Progenitor cell of endocrine pancreas (in vitro differentiated cells): ENCODE data around the gene C3orf49. TPM values are rescaled to one million over a fixed set of nuclear protein-coding genes. Genes with fewer than 3 reads are reported as not detected.

Experiments used
- DNase-seq: peaks from one replicate; pipeline ENCODE4 v3.0.0; 2021; ENCODE audit warnings: low spot score; ENCODE audit not compliant: unreplicated experiment
- H3K27ac Mint-ChIP-seq: 2 replicates; pipeline ENCODE4 v1.8.0; 2021; ENCODE audit warnings: mild to moderate bottlenecking, moderate library complexity, mixed read lengths
- H3K27me3 Mint-ChIP-seq: 2 replicates; pipeline ENCODE4 v1.8.0; 2021; ENCODE audit warnings: mixed read lengths
- H3K36me3 Mint-ChIP-seq: 2 replicates; pipeline ENCODE4 v1.8.0; 2022; ENCODE audit warnings: mixed read lengths; ENCODE audit not compliant: insufficient read depth
- H3K4me1 Mint-ChIP-seq: 2 replicates; pipeline ENCODE4 v1.8.0; 2021; ENCODE audit warnings: low read depth, mixed read lengths
- H3K4me3 Mint-ChIP-seq: 2 replicates; pipeline ENCODE4 v1.8.0; 2021; ENCODE audit warnings: low read depth, mild to moderate bottlenecking, moderate library complexity, mixed read lengths
- H3K9me3 Mint-ChIP-seq: 2 replicates; pipeline ENCODE4 v1.8.0; 2021; ENCODE audit warnings: low read depth, mixed read lengths
- total RNA-seq: library from RNA; stranded (reverse); gene quantifications from 2 replicates; pipeline ENCODE4 v1.2.1, GENCODE V29; 2021
- TF ChIP-seq, protein P1 (sequence below): fragments of 200-600 bp; sonication (generic); IDR thresholded peaks from one replicate; pipeline ENCODE4 v1.5.0; 2021; ENCODE audit warnings: antibody characterized with exemption, mild to moderate bottlenecking; ENCODE audit not compliant: unreplicated experiment

The C3orf49 gene
- total RNA-seq, 1 donor from 2014 or later = not detected

DNA sequence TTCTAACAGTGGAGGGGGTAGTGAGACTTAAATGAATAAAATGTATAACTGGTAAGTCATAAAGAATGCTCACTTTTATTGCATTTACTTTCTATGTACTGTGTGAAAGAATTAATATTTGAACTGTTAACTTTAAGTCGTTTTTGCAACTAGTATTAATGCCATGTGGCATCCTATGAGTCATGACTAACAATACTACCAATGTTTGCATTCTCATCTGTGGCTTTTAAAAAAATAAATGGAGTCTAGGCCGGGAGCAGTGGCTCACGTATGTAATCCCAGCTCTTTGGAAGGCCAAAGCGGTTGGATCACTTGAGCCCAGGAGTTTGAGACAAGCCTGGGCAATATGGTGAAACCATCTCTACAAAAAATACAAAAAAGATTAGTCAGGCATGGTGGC lies 5.2 kb downstream of the C3orf49 start:
- no peaks in the 10 kb centered on the region for H3K9me3 Mint-ChIP-seq
- no peaks in the 10 kb centered on the region for H3K27me3 Mint-ChIP-seq
- DNase-seq = no peak
- no peak overlapping the region for H3K4me3 Mint-ChIP-seq
- H3K4me1 Mint-ChIP-seq = no peaks in the 10 kb centered on the region
- no peak overlapping the region for H3K27ac Mint-ChIP-seq
- TF ChIP-seq, protein P1, sequence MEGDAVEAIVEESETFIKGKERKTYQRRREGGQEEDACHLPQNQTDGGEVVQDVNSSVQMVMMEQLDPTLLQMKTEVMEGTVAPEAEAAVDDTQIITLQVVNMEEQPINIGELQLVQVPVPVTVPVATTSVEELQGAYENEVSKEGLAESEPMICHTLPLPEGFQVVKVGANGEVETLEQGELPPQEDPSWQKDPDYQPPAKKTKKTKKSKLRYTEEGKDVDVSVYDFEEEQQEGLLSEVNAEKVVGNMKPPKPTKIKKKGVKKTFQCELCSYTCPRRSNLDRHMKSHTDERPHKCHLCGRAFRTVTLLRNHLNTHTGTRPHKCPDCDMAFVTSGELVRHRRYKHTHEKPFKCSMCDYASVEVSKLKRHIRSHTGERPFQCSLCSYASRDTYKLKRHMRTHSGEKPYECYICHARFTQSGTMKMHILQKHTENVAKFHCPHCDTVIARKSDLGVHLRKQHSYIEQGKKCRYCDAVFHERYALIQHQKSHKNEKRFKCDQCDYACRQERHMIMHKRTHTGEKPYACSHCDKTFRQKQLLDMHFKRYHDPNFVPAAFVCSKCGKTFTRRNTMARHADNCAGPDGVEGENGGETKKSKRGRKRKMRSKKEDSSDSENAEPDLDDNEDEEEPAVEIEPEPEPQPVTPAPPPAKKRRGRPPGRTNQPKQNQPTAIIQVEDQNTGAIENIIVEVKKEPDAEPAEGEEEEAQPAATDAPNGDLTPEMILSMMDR = no peak
- peaks cover 6% of the 10 kb centered on the region for H3K36me3 Mint-ChIP-seq

DNA sequence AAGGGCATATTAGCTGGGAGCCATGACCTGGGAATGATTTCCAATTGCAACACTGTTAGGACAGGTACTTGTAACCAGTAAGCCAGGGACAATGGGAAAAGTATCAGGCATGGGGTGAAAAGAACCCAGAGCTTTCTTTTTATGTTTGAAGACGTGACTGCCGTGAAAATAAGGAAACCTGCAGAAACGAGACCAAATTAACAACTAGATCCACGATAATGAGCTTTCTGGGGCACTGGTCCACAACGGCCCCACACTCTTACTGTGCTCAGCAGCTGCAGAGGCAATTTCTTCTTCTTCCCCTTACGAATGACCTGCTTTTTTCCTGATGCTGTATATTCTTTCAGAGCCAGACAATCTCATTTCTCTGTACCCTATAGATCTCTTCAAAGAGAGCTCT lies 11.4 kb downstream of the C3orf49 start:
- DNase-seq = no peak
- H3K27ac Mint-ChIP-seq = no peak overlapping the region

DNA sequence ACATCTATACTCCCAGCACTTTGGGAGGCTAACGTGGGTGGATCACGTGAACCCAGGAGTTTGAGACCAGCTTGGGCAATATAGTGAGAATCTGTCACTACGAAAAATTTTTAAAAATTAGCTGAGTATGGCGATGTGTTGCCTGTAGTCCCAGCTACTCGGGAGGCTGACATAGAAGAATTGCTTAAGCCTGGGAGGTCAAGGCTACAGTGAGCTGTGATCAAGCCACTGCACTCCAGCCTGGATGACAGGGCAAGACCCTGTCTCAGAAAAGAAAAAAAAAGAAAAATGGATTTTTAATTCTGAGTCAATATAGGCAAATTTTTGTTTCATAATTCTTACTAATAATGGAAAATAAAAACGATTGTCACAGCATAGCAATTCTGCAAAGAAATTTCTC lies 13.3 kb downstream of the C3orf49 start:
- DNase-seq = no peak
- no peaks in the 10 kb centered on the region for H3K27me3 Mint-ChIP-seq
- TF ChIP-seq, protein P1 = no peak
- no peak overlapping the region for H3K27ac Mint-ChIP-seq
- H3K36me3 Mint-ChIP-seq = peaks cover 18% of the 10 kb centered on the region
- no peak overlapping the region for H3K4me3 Mint-ChIP-seq
- H3K4me1 Mint-ChIP-seq = no peaks in the 10 kb centered on the region
- no peaks in the 10 kb centered on the region for H3K9me3 Mint-ChIP-seq

More for the DNA sequence above, 11.4 kb downstream of the C3orf49 start:
- no peaks in the 10 kb centered on the region for H3K4me1 Mint-ChIP-seq
- H3K36me3 Mint-ChIP-seq = peaks cover 20% of the 10 kb centered on the region
- no peaks in the 10 kb centered on the region for H3K27me3 Mint-ChIP-seq
- H3K9me3 Mint-ChIP-seq = no peaks in the 10 kb centered on the region
- TF ChIP-seq, protein P1 = no peak
- H3K4me3 Mint-ChIP-seq = no peak overlapping the region

DNA sequence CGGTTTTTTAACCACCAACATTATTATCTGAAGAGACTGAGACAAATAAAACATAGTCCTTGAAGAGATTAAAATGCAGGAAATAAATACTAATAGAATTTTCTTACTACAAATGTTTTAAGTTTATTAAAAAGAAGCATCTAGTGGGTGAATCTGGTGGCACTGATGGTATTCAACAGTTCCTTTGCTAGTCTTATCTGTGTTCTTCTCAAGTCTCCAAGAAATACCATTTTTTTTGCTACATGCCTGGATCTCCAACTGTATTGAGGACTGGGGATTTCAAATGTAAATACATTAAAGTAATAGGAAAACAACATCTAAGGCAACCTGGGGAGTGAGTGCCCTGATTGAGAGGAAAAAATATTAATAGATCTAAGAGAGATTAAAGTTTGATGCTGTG lies 22.6 kb downstream of the C3orf49 start:
- Mint-ChIP-seq H3K27me3 (no peaks in the 10 kb centered on the region), H3K27ac (no peak overlapping the region), H3K36me3 (peaks cover 8% of the 10 kb centered on the region), H3K9me3 (peaks cover 8% of the 10 kb centered on the region), H3K4me3 (no peak overlapping the region), H3K4me1 (no peaks in the 10 kb centered on the region)
- no peak for DNase-seq
- TF ChIP-seq, protein P1 = no peak

DNA sequence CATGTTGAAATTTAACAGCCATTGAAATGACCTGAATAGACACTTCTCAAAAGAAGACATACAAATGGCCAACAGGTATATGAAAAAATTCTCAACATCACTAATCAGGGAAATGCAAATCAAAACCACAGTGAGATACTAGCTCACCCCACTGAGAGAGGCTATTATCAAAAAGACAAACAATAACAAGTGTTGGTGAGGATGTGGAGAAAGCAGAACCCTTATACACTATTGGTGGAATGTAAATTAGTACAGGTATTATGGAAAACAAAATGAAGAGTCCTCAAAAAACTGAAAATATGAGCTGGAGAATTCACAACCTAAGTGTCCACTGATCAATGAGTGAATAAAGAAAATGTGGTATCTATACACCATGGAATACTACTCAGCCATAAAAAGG lies 23.0 kb downstream of the C3orf49 start:
- H3K36me3 Mint-ChIP-seq = peaks cover 8% of the 10 kb centered on the region
- no peak overlapping the region for H3K27ac Mint-ChIP-seq
- H3K27me3 Mint-ChIP-seq = no peaks in the 10 kb centered on the region
- TF ChIP-seq, protein P1 = no peak
- H3K4me3 Mint-ChIP-seq = no peak overlapping the region
- no peak for DNase-seq
- peaks cover 8% of the 10 kb centered on the region for H3K9me3 Mint-ChIP-seq
- no peaks in the 10 kb centered on the region for H3K4me1 Mint-ChIP-seq
